WTC11 (cell line): ENCODE data around the gene N4BP2L2. TPM values are rescaled to one million over a fixed set of nuclear protein-coding genes. Genes with fewer than 3 reads are reported as not detected.

Source experiments
- ATAC-seq: fragments of 200-7000 bp; cut with Tn5 transposase; 2 replicates; pipeline ENCODE4 v1.10.0; 2021; ENCODE audit warnings: mild to moderate bottlenecking, moderate library complexity
- CTCF ChIA-PET: fragments of 300-600 bp; sonication (Branson Sonifier 250); formaldehyde crosslinking; loops from one replicate; lab custom pipeline; 2021; ENCODE audit warnings: antibody characterized with exemption; lab: Charles Lee
- POLR2A ChIA-PET: fragments of 350-600 bp; sonication (Branson Sonifier 250); formaldehyde crosslinking; loops from one replicate; lab custom pipeline; 2021; ENCODE audit warnings: antibody characterized with exemption; lab: Charles Lee
- DNase-seq: peaks from one replicate; pipeline ENCODE4 v3.0.0; 2021; ENCODE audit warnings: low spot score
- H3K27ac Mint-ChIP-seq: 2 replicates; pipeline ENCODE4 v1.8.0; 2021; ENCODE audit warnings: mixed read lengths
- H3K27me3 Mint-ChIP-seq: 2 replicates; pipeline ENCODE4 v1.8.0; 2021; ENCODE audit warnings: low read depth, mild to moderate bottlenecking, moderate library complexity, mixed read lengths
- H3K36me3 Mint-ChIP-seq: 2 replicates; pipeline ENCODE4 v1.8.0; 2021; ENCODE audit warnings: mixed read lengths
- H3K4me1 Mint-ChIP-seq: 2 replicates; pipeline ENCODE4 v1.8.0; 2022; ENCODE audit warnings: mixed read lengths
- H3K4me3 Mint-ChIP-seq: 2 replicates; pipeline ENCODE4 v1.8.0; 2021; ENCODE audit warnings: mild to moderate bottlenecking, moderate library complexity, mixed read lengths
- H3K9me3 Mint-ChIP-seq: 2 replicates; pipeline ENCODE4 v1.8.0; 2021; ENCODE audit warnings: mixed read lengths
- CREB1 ChIP-seq: sonication (generic); formaldehyde crosslinking; IDR thresholded peaks from 2 replicates; pipeline ENCODE4 v1.8.0; 2023; ENCODE audit warnings: mild to moderate bottlenecking, missing genetic modification reagents
- ETV6 ChIP-seq: sonication (generic); formaldehyde crosslinking; IDR thresholded peaks from 2 replicates; pipeline ENCODE4 v1.8.1; 2022; ENCODE audit warnings: mild to moderate bottlenecking, missing genetic modification reagents
- FOXP1 ChIP-seq: sonication (generic); formaldehyde crosslinking; IDR thresholded peaks from 2 replicates; pipeline ENCODE4 v1.8.0; 2022; ENCODE audit warnings: missing genetic modification reagents, mild to moderate bottlenecking, moderate library complexity, borderline replicate concordance
- IRF2 ChIP-seq: sonication (generic); formaldehyde crosslinking; IDR thresholded peaks from 2 replicates; pipeline ENCODE4 v1.8.0; 2022; ENCODE audit warnings: low read depth, missing genetic modification reagents, borderline replicate concordance
- MAX ChIP-seq: sonication (generic); formaldehyde crosslinking; IDR thresholded peaks from 2 replicates; pipeline ENCODE4 v1.8.0; 2022; ENCODE audit warnings: mild to moderate bottlenecking, missing genetic modification reagents
- MYBL2 ChIP-seq: sonication (generic); formaldehyde crosslinking; IDR thresholded peaks from 2 replicates; pipeline ENCODE4 v1.8.1; 2023; ENCODE audit warnings: mild to moderate bottlenecking, moderate library complexity, missing genetic modification reagents
- NR1H2 ChIP-seq: sonication (generic); formaldehyde crosslinking; IDR thresholded peaks from 2 replicates; pipeline ENCODE4 v1.9.0; 2021; ENCODE audit warnings: mild to moderate bottlenecking, moderate library complexity, missing genetic modification reagents
- RELA ChIP-seq: sonication (generic); formaldehyde crosslinking; IDR thresholded peaks from 2 replicates; pipeline ENCODE4 v1.8.1; 2022; ENCODE audit warnings: missing genetic modification reagents, mild to moderate bottlenecking, borderline replicate concordance
- SOX15 ChIP-seq: fragments of 250-450 bp; sonication (Bioruptor Pico); IDR thresholded peaks from 2 replicates; pipeline ENCODE4 v1.9.0; 2021; ENCODE audit warnings: mild to moderate bottlenecking
- USF2 ChIP-seq: sonication (generic); formaldehyde crosslinking; IDR thresholded peaks from 2 replicates; pipeline ENCODE4 v1.8.1; 2023; ENCODE audit warnings: mild to moderate bottlenecking, missing genetic modification reagents, moderate library complexity
- ZBTB21 ChIP-seq: sonication (generic); formaldehyde crosslinking; IDR thresholded peaks from 2 replicates; pipeline ENCODE4 v1.8.1; 2023; ENCODE audit warnings: mild to moderate bottlenecking, missing genetic modification reagents, borderline replicate concordance
- ZMAT4 ChIP-seq: fragments of 250-450 bp; sonication (Bioruptor Pico); IDR thresholded peaks from 2 replicates; pipeline ENCODE4 v1.9.0; 2021; ENCODE audit warnings: mild to moderate bottlenecking
- total RNA-seq: library from RNA; stranded (reverse); gene quantifications from 3 replicates; pipeline ENCODE4 v1.2.3, GENCODE V29; 2021
- TF ChIP-seq, protein P1 (sequence below): sonication (generic); formaldehyde crosslinking; IDR thresholded peaks from 2 replicates; pipeline ENCODE4 v1.8.0; 2023; ENCODE audit warnings: missing genetic modification reagents
- TF ChIP-seq, protein P2 (sequence below): sonication (generic); formaldehyde crosslinking; IDR thresholded peaks from 2 replicates; pipeline ENCODE4 v1.8.1; 2022; ENCODE audit warnings: mild to moderate bottlenecking, missing genetic modification reagents, moderate library complexity, borderline replicate concordance
- TF ChIP-seq, protein P3 (sequence below): fragments of 250-450 bp; sonication (Bioruptor Pico); IDR thresholded peaks from 2 replicates; pipeline ENCODE4 v1.9.0; 2021; ENCODE audit warnings: moderate library complexity, mild to moderate bottlenecking, inconsistent platforms, borderline replicate concordance

The N4BP2L2 gene
- total RNA-seq, 1 experiment from 2014 or later: 68.9 TPM

DNA sequence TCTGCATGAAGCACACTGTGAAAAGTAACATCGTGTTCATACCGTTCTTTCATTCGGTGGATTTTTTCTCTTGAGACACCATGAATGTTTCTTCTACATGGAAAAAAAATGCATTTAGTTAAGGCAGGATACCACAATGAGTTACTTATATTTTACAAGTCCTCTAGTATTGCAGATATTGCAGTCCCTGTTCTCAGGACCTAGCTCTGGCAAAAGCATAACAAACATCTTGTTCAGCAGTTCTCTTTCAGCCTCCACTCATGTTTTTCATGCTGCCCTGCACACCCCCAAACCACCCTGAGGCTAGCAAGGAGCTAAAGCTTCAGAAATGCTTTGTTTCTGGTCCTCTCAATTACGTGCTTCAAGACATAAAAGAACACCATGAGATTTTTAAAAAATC is 135.5 kb downstream of the N4BP2L2 start:
- ChIA-PET POLR2A (interaction anchor here (0.7 kb wide), 1 partner anchor 179 kb away, joined by 3 read pairs; no protein-coding TSS in a partner anchor), CTCF (no interaction called here)
- no peak for DNase-seq
- TF ChIP-seq SOX15 (CRISPR knock-in tag) (no peak), RELA (CRISPR knock-in tag) (no peak), NR1H2 (CRISPR knock-in tag) (no peak), ETV6 (CRISPR knock-in tag) (no peak), MYBL2 (CRISPR knock-in tag) (no peak), ZBTB21 (CRISPR knock-in tag) (no peak)
- TF ChIP-seq, protein P1, sequence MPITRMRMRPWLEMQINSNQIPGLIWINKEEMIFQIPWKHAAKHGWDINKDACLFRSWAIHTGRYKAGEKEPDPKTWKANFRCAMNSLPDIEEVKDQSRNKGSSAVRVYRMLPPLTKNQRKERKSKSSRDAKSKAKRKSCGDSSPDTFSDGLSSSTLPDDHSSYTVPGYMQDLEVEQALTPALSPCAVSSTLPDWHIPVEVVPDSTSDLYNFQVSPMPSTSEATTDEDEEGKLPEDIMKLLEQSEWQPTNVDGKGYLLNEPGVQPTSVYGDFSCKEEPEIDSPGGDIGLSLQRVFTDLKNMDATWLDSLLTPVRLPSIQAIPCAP: no peak
- H3K27me3 Mint-ChIP-seq: peaks cover under 1% of the 10 kb centered on the region; the same call in 1 of the 2 replicates
- no peak overlapping the region for H3K4me3 Mint-ChIP-seq
- no peak overlapping the region for H3K27ac Mint-ChIP-seq
- no peak for ATAC-seq
- no peaks in the 10 kb centered on the region for H3K9me3 Mint-ChIP-seq
- peaks cover under 1% of the 10 kb centered on the region for H3K4me1 Mint-ChIP-seq
- H3K36me3 Mint-ChIP-seq: peaks cover 4% of the 10 kb centered on the region

GRCh38 chr13:32391101-32391619 is 147.4 kb downstream of the N4BP2L2 start:
- H3K36me3 Mint-ChIP-seq: peaks cover 7% of the 10 kb centered on the region
- no peaks in the 10 kb centered on the region for H3K27me3 Mint-ChIP-seq
- ChIA-PET POLR2A (interaction anchor here (0.5 kb wide), 1 partner anchor 121 kb away, joined by 4 read pairs; no protein-coding TSS in a partner anchor), CTCF (interaction anchor here (0.5 to 1.9 kb wide), 9 partner anchors 15 to 301 kb away, joined by 3 to 11 read pairs (median 4); no protein-coding TSS in a partner anchor)
- peak overlapping the region; percentile 80 for H3K27ac Mint-ChIP-seq
- TF ChIP-seq ZMAT4 (CRISPR knock-in tag) (no peak), CREB1 (CRISPR knock-in tag) (no peak), MAX (CRISPR knock-in tag) (0 out of 2 replicates have a peak, but pooled peaks have one; percentile 23), USF2 (CRISPR knock-in tag) (0 out of 2 replicates have a peak, but pooled peaks have one; percentile 18), ETV6 (CRISPR knock-in tag) (no peak)
- H3K4me3 Mint-ChIP-seq: no peak overlapping the region
- no peaks in the 10 kb centered on the region for H3K9me3 Mint-ChIP-seq
- ATAC-seq (peak; percentile 100), DNase-seq (peak; percentile 43)
- H3K4me1 Mint-ChIP-seq: peaks cover 14% of the 10 kb centered on the region

DNA sequence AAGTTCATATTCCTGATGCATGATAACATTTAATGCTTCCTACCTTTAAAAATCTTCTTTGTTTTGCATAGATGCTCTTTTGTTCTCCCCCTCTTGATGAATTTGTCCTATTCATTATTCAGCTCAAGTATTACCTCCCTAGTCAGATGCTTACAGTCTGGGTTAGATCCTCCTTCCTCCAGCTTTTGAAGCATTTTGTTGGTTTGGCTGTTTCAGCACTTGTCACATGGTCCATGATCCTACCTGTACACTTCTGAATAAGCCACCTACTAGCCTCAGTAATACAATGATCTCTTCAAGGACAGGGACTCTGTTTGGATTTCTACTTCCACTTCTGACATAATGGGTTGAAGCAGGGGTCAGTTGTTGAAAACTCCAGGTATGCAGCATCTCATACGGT is 148.1 kb downstream of the N4BP2L2 start:
- Mint-ChIP-seq H3K4me1 (peaks cover 14% of the 10 kb centered on the region), H3K27me3 (no peaks in the 10 kb centered on the region), H3K36me3 (peaks cover 5% of the 10 kb centered on the region), H3K4me3 (no peak overlapping the region)
- no peak for ATAC-seq
- DNase-seq: no peak
- TF ChIP-seq, protein P2, sequence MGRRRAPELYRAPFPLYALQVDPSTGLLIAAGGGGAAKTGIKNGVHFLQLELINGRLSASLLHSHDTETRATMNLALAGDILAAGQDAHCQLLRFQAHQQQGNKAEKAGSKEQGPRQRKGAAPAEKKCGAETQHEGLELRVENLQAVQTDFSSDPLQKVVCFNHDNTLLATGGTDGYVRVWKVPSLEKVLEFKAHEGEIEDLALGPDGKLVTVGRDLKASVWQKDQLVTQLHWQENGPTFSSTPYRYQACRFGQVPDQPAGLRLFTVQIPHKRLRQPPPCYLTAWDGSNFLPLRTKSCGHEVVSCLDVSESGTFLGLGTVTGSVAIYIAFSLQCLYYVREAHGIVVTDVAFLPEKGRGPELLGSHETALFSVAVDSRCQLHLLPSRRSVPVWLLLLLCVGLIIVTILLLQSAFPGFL (CRISPR knock-in tag): no peak
- TF ChIP-seq, protein P3, sequence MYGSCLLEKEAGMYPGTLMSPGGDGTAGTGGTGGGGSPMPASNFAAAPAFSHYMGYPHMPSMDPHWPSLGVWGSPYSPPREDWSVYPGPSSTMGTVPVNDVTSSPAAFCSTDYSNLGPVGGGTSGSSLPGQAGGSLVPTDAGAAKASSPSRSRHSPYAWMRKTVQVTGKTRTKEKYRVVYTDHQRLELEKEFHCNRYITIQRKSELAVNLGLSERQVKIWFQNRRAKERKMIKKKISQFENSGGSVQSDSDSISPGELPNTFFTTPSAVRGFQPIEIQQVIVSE (CRISPR knock-in tag): no peak
- TF ChIP-seq IRF2 (no peak), FOXP1 (CRISPR knock-in tag) (no peak)
- TF ChIP-seq, all 79 proteins: peak for 0
- Mint-ChIP-seq H3K9me3 (no peaks in the 10 kb centered on the region), H3K27ac (peak overlapping the region; percentile 60; the same call in 1 of the 2 replicates)
- ChIA-PET CTCF (interaction anchor here (0.6 to 1.9 kb wide), 5 partner anchors 9 to 302 kb away, joined by 3 to 11 read pairs (median 4); no protein-coding TSS in a partner anchor), POLR2A (no interaction called here)
